Measurements from ENCODE around the gene SFXN5. TPM values are rescaled to one million over a fixed set of nuclear protein-coding genes. Genes with fewer than 3 reads are reported as not detected.

Gene SFXN5
- total RNA-seq, 1 experiment from 2014 or later, result 22.0 TPM

DNA sequence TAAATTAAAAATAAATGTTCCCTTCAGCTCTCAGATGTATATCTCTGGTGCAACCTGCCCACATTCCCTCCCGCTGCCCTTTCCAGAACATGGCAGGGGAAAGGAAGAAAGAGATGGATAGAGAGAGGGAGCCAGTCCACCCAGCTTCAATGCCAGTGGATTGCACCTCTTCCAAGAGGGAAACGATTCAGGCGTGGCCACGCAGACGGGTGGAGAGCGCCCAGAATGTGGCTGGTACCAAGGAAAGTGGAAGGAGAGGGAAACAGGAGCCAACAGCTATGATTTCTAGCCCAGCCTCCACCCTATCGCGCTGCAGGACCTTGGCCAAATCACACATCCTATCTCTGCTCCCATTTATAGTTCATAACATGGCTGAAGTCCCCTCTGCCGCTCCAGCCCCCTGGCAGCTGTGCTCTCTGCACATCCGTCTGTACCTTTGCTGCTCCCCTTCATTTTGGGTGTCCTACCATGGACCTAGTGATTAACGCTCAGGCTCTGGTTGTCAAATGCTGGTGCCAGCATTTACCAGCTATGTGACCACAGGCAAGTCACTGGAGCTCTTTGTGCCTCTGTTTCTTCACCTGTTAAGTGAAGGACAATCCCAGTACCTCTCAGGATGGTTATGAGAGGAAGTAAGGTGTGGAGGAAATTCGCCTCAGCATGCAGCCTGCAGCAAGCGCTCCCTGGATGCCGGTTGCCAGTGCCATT is 66.5 kb downstream of the SFXN5 start:
- Histone ChIP-seq H3K4me1 (ENCODE audit: insufficient read depth, low read length) (peaks cover 6% of the 10 kb centered on the region), H3K36me3 (ENCODE audit: low read depth, low read length) (no peaks in the 10 kb centered on the region), H3K9me2 (replicated peaks; ENCODE audit: low read length) (no peaks in the 10 kb centered on the region), H4K20me1 (ENCODE audit: low read length) (no peaks in the 10 kb centered on the region), H3K4me2 (ENCODE audit: low read length) (no peak overlapping the region), H2AFZ (ENCODE audit: low read length) (no peak overlapping the region), H3K4me3 (ENCODE audit: low read length) (no peak overlapping the region), H3K9me3 (ENCODE audit: low read length) (no peaks in the 10 kb centered on the region), H3F3A (ENCODE audit: low read length, unreplicated experiment) (no peaks in the 10 kb centered on the region), H3K9ac (ENCODE audit: low read length) (no peak overlapping the region), H3K79me2 (ENCODE audit: low read length) (no peaks in the 10 kb centered on the region), H3K27me3 (ENCODE audit: low read length) (no peaks in the 10 kb centered on the region), H3K27ac (ENCODE audit: low read length) (no peak overlapping the region)
- DNase-seq (no peak), ATAC-seq (no peak)
- intact Hi-C loops (cut with micrococcal nuclease), result no loop called here
- POLR2A ChIA-PET (ENCODE audit: unreplicated experiment), result no interaction called here
- BruUV-seq (replicated peaks), result no TSS peak
- TF ChIP-seq EZH2 (IDR thresholded peaks at IDR 0.05; ENCODE audit: low read length, unreplicated experiment) (no peak), EZH2phosphoT487 (IDR thresholded peaks at IDR 0.05; ENCODE audit: borderline replicate concordance, low read length) (no peak)
- TF ChIP-seq, protein P1, sequence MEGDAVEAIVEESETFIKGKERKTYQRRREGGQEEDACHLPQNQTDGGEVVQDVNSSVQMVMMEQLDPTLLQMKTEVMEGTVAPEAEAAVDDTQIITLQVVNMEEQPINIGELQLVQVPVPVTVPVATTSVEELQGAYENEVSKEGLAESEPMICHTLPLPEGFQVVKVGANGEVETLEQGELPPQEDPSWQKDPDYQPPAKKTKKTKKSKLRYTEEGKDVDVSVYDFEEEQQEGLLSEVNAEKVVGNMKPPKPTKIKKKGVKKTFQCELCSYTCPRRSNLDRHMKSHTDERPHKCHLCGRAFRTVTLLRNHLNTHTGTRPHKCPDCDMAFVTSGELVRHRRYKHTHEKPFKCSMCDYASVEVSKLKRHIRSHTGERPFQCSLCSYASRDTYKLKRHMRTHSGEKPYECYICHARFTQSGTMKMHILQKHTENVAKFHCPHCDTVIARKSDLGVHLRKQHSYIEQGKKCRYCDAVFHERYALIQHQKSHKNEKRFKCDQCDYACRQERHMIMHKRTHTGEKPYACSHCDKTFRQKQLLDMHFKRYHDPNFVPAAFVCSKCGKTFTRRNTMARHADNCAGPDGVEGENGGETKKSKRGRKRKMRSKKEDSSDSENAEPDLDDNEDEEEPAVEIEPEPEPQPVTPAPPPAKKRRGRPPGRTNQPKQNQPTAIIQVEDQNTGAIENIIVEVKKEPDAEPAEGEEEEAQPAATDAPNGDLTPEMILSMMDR (conservative IDR thresholded peaks at IDR 0.05; ENCODE audit: low read depth, low read length), result no peak
- CTCF ChIA-PET, result no interaction called here

- Histone ChIP-seq H3K4me2 (ENCODE audit: low read length) (no peak overlapping the region), H3K4me1 (ENCODE audit: insufficient read depth, low read length) (peaks cover 12% of the 10 kb centered on the region), H2AFZ (ENCODE audit: low read length) (no peak overlapping the region), H3K9me2 (replicated peaks; ENCODE audit: low read length) (no peaks in the 10 kb centered on the region), H3K9me3 (ENCODE audit: low read length) (no peaks in the 10 kb centered on the region), H4K20me1 (ENCODE audit: low read length) (no peaks in the 10 kb centered on the region), H3K9ac (ENCODE audit: low read length) (no peak overlapping the region), H3K27me3 (ENCODE audit: low read length) (no peaks in the 10 kb centered on the region), H3K36me3 (ENCODE audit: low read depth, low read length) (no peaks in the 10 kb centered on the region), H3K4me3 (ENCODE audit: low read length) (no peak overlapping the region), H3K79me2 (ENCODE audit: low read length) (no peaks in the 10 kb centered on the region), H3K27ac (ENCODE audit: low read length) (no peak overlapping the region), H3F3A (ENCODE audit: low read length, unreplicated experiment) (no peaks in the 10 kb centered on the region)
- ChIA-PET CTCF (no interaction called here), POLR2A (ENCODE audit: unreplicated experiment) (no interaction called here)
- intact Hi-C loops (cut with micrococcal nuclease), result no loop called here
- no peak for ATAC-seq
- no peak for DNase-seq
- no TSS peak for BruUV-seq (replicated peaks)
- TF ChIP-seq, protein P1 (conservative IDR thresholded peaks at IDR 0.05; ENCODE audit: low read depth, low read length), result no peak
- TF ChIP-seq EZH2 (IDR thresholded peaks at IDR 0.05; ENCODE audit: low read length, unreplicated experiment), result no peak
Observed at GRCh38 chr2:73004466-73004865, 67.0 kb downstream of the SFXN5 start.

DNA sequence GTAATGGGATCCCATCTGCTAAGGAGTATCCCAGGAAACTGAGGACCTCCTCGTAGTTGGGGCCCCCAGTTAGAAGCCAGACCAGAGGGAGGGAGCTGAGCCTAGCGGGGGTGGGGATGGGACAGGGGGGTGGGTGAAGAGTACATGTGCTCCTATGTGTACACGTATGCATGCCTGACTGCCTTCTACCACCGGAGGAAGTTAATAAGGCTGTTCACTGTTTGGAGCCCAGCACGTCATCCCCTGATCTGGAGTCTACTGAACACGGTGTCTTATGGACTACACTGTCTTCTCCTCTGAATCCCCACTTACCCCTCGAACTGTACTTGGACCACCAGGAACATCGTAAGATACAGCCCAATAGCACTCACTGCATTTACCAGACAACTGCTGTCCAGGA is 68.5 kb downstream of the SFXN5 start:
- Histone ChIP-seq H3K9me3 (ENCODE audit: low read length) (no peaks in the 10 kb centered on the region), H3K4me2 (ENCODE audit: low read length) (no peak overlapping the region), H3K9ac (ENCODE audit: low read length) (no peak overlapping the region), H3K27me3 (ENCODE audit: low read length) (no peaks in the 10 kb centered on the region), H3K36me3 (ENCODE audit: low read depth, low read length) (no peaks in the 10 kb centered on the region), H3K79me2 (ENCODE audit: low read length) (no peaks in the 10 kb centered on the region), H3K4me3 (ENCODE audit: low read length) (no peak overlapping the region), H3K27ac (ENCODE audit: low read length) (no peak overlapping the region), H3K9me2 (replicated peaks; ENCODE audit: low read length) (no peaks in the 10 kb centered on the region), H3F3A (ENCODE audit: low read length, unreplicated experiment) (no peaks in the 10 kb centered on the region), H4K20me1 (ENCODE audit: low read length) (no peaks in the 10 kb centered on the region), H2AFZ (ENCODE audit: low read length) (no peak overlapping the region), H3K4me1 (ENCODE audit: insufficient read depth, low read length) (peaks cover 12% of the 10 kb centered on the region)
- no TSS peak for BruUV-seq (replicated peaks)
- intact Hi-C loops (cut with micrococcal nuclease), result no loop called here
- DNase-seq, result no peak
- ChIA-PET CTCF (no interaction called here), POLR2A (ENCODE audit: unreplicated experiment) (no interaction called here)
- no peak for TF ChIP-seq EZH2 (IDR thresholded peaks at IDR 0.05; ENCODE audit: low read length, unreplicated experiment)
- TF ChIP-seq EZH2phosphoT487 (IDR thresholded peaks at IDR 0.05; ENCODE audit: borderline replicate concordance, low read length), result no peak
- TF ChIP-seq, protein P1 (conservative IDR thresholded peaks at IDR 0.05; ENCODE audit: low read depth, low read length), result no peak
- ATAC-seq, result no peak
